Myometrial cell (primary cell): ENCODE results near the gene FCMR. TPM values are rescaled to one million over a fixed set of nuclear protein-coding genes. Genes with fewer than 3 reads are reported as not detected.

Source experiments
- total RNA-seq: library from RNA; depleted of rRNA; stranded (reverse); fragments of >200 nt; gene quantifications from 2 replicates; pipeline ENCODE4 v1.2.3, GENCODE V29; 2015

FCMR gene, protein sequence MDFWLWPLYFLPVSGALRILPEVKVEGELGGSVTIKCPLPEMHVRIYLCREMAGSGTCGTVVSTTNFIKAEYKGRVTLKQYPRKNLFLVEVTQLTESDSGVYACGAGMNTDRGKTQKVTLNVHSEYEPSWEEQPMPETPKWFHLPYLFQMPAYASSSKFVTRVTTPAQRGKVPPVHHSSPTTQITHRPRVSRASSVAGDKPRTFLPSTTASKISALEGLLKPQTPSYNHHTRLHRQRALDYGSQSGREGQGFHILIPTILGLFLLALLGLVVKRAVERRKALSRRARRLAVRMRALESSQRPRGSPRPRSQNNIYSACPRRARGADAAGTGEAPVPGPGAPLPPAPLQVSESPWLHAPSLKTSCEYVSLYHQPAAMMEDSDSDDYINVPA
- 1.2 TPM in 1 of 2 replicates, not detected in the other for total RNA-seq

DNA sequence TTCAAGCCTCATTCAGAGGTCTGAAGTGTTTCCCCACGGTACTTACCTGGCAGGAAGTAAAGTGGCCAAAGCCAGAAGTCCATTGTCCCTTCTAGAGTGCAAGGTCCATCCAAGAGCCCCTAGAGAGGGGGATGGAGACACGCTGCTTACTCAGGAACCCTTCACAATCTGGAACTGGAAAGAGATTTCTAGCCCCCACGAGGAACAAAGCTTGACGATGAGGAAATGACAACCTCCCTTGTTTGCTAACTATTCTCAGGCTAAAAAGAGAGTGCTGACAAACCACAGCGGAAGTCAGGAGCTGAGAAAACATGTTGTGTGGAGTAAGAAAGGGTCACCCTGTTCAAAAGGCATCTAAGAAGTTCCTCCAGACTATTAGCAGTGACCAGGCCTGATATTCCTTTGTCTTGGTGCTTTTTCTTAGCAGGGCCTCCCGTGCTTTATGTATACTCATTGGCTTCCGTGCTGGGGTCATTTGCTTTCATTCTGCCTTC lies at the start of gene FCMR:
Gene FCMR (minus strand): TSS at position 170 of the 494 bp plus-strand sequence. CDS start 87 bp downstream, at position 83.

DNA sequence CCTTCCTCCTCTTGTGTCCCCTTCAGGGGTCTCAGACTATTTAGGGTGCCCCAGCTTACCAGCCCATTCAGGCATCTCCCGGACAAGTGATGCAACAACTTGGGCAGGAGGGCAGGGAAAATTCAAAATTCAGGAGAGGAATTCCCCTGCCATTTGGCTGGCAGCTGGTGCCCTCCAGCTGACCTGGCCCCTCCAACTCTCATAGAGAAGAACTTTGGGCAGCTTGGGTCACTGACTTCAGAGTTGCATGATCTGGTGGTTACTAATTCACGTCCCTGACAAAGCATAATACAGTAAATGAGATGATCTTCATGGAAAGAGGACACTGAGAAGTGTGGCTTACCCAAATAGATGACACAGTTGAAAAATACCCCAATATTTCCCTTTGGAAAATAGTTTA lies 48.7 kb upstream of the FCMR start, which contains the start of gene FCAMR:
Gene FCAMR (minus strand): TSS at position 15 of the 400 bp plus-strand sequence. CDS start 335 bp downstream, outside the sequence.

DNA sequence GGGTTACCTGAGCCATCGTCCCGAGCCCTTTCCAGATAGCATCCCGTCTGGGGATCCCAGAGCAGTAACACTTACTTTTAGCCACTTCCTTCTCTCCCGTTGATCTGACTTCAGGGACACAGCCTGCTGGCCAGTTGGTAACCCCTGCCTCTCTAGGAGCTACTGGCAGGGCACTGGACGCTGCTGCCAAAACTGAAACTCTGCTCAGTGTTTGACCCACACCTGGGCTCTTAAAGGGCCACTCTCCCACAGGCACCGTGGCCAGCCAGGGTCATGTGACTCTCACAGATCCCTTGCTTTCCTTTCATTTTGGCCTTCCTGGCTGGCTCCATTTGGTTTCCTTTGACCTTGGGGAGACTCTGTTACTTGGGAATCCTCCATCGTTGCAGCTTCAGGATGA lies 24.5 kb upstream of the FCMR start, which contains the start of gene PIGR:
Gene PIGR (minus strand): TSS at position 206 of the 400 bp plus-strand sequence. CDS start 5,935 bp downstream, outside the sequence.

DNA sequence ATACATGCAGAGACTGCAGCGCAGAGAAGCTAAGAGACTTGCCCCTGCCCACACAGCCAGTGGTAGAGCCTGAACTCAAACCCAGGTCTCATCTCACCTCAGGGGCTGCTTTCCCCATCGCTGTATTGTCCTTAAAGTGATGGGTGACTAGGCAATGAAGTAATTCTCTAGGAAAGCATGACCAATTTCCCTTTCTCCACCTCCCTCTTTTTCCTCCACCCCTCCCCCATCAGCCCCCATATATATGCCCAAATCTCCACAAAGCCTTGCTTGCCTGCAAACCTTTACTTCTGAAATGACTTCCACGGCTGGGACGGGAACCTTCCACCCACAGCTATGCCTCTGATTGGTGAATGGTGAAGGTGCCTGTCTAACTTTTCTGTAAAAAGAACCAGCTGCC lies 24.6 kb downstream of the FCMR start, which contains the start of gene IL24:
Gene IL24 (plus strand): TSS at position 269 of the 400 bp plus-strand sequence. CDS start 390 bp downstream, outside the sequence.

DNA sequence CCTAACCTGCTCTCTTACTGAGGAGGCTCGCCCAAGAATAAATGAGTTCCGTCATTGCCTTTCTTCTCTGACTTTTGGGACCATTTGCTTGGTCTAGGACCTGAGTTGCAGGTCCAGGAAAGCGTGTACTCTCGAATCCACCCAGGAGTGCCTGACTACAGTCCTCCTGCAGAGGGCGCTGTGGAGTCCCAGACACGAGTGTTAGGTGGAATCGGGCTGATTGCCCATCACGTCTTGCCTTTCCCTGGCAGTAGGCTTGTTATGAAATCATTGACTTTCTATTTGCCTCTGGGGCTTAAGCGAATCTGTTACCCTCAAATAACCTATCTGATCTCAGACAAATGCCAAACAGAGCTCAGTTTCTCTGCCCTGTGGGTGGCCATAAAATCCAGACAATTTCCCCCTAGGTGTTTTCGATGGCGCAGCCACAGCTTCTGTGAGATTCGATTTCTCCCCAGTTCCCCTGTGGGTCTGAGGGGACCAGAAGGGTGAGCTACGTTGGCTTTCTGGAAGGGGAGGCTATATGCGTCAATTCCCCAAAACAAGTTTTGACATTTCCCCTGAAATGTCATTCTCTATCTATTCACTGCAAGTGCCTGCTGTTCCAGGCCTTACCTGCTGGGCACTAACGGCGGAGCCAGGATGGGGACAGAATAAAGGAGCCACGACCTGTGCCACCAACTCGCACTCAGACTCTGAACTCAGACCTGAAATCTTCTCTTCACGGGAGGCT lies 56.6 kb downstream of the FCMR start, which contains the start of gene IL20:
Gene IL20 (plus strand): TSS at position 685 of the 733 bp plus-strand sequence. CDS start 230 bp downstream, outside the sequence.

Other genes with a start within 250 kb of the FCMR start
- gene MAPKAPK2, start 237.0 kb downstream of the FCMR start, total RNA-seq: 50.3 and 53.9 TPM in 2 replicates
- not detected in 2 replicates for gene IL19, start 151.2 kb downstream of the FCMR start, total RNA-seq
- gene IL10, start 149.4 kb downstream of the FCMR start, total RNA-seq: not detected in 2 replicates
- gene IL20, start 56.3 kb downstream of the FCMR start, total RNA-seq: not detected in 2 replicates
- gene IL24, start 24.5 kb downstream of the FCMR start, total RNA-seq: 1.6 TPM in 1 of 2 replicates, not detected in the other
- under 0.01 TPM in 1 of 2 replicates, not detected in the other for gene PIGR, start 24.5 kb upstream of the FCMR start, total RNA-seq
- not detected in 2 replicates for gene FCAMR, start 48.5 kb upstream of the FCMR start, total RNA-seq
- gene C1orf116, start 110.8 kb upstream of the FCMR start, total RNA-seq: not detected in 2 replicates
- gene YOD1, start 129.3 kb upstream of the FCMR start, total RNA-seq: 2.6 and 5.0 TPM in 2 replicates
- 1.2 TPM in 2 replicates for gene PFKFB2, start 131.3 kb upstream of the FCMR start, total RNA-seq
- gene C4BPB, start 166.9 kb upstream of the FCMR start, total RNA-seq: not detected in 2 replicates
- gene C4BPA, start 182.3 kb upstream of the FCMR start, total RNA-seq: not detected in 2 replicates